ENCODE measurements around the gene AIDA. TPM values are rescaled to one million over a fixed set of nuclear protein-coding genes. Genes with fewer than 3 reads are reported as not detected.

Gene AIDA
- total RNA-seq, 1 experiment from 2014 or later = 73.1 TPM

GRCh38 chr1:222644636-222644980, 67.7 kb downstream of the AIDA start:
- CTCF ChIA-PET = interaction anchor here (1.4 kb wide), 1 partner anchor 10 kb away, joined by 7 read pairs; no protein-coding TSS in a partner anchor
- POLR2A ChIA-PET = no interaction called here
- in situ Hi-C loops (cut with HindIII; ENCODE audit: low pct_unique_long_range_greater_than_20kb, low sequenced_read_pairs) = no loop called here

GRCh38 chr1:222643938-222644635, 68.2 kb downstream of the AIDA start:
- Histone ChIP-seq H3K4me1 (ENCODE audit: control insufficient read depth, insufficient read depth, low read length) (peaks cover 20% of the 10 kb centered on the region; the same call in 1 of the 2 replicates), H3K27me3 (ENCODE audit: control insufficient read depth, insufficient read depth, low read length) (no peaks in the 10 kb centered on the region), H3K27ac (ENCODE audit: low read length) (peak overlapping the region; percentile 99), H3K36me3 (ENCODE audit: control insufficient read depth, insufficient read depth, low read length) (peaks cover 21% of the 10 kb centered on the region), H3K9me3 (ENCODE audit: control insufficient read depth, insufficient read depth, low read depth, low read length) (no peaks in the 10 kb centered on the region; the same call in 1 of the 2 replicates), H3K4me3 (ENCODE audit: low read depth in 2 of 2, low read length in 2 of 2) (peak overlapping the region; percentile 94 to 98)
- peak; percentile 68 for TF ChIP-seq SIN3A (IDR thresholded peaks at IDR 0.05; ENCODE audit: borderline replicate concordance, insufficient read depth, low read depth, low read length)
- TF ChIP-seq TCF7L2 (IDR thresholded peaks at IDR 0.05; ENCODE audit: low read depth, low read length) = peak; percentile 100
- TF ChIP-seq REST (IDR thresholded peaks at IDR 0.05; ENCODE audit: insufficient read depth in 1 of 2, low read depth in 2 of 2, low read length in 1 of 2) = no peak
- TF ChIP-seq CTCF (IDR thresholded peaks at IDR 0.05) = no peak
- TF ChIP-seq POLR2AphosphoS5 (IDR thresholded peaks at IDR 0.05; ENCODE audit: low read depth, low read length) = peak; percentile 88
- intact Hi-C loops (cut with micrococcal nuclease; ENCODE audit: unreplicated experiment) (loop anchor here (2.0 kb wide), 1 partner anchor 51 kb away; no protein-coding TSS in a partner anchor), in situ Hi-C loops (cut with HindIII; ENCODE audit: low pct_unique_long_range_greater_than_20kb, low sequenced_read_pairs) (no loop called here)
- ATAC-seq (peak; percentile 99), DNase-seq (ENCODE audit: low read depth, low spot score) (peak; percentile 95)
- ChIA-PET CTCF (interaction anchor here (1.4 kb wide), 1 partner anchor 10 kb away, joined by 7 read pairs; no protein-coding TSS in a partner anchor), POLR2A (no interaction called here)
- no TSS peak for BruUV-seq (replicated peaks)

More at GRCh38 chr1:222644636-222644980, 67.7 kb downstream of the AIDA start:
- intact Hi-C loops (cut with micrococcal nuclease; ENCODE audit: unreplicated experiment) = no loop called here
- TF ChIP-seq REST (IDR thresholded peaks at IDR 0.05; ENCODE audit: insufficient read depth in 1 of 2, low read depth in 2 of 2, low read length in 1 of 2) = no peak
- TF ChIP-seq CTCF (IDR thresholded peaks at IDR 0.05) = no peak
- no peak for TF ChIP-seq TCF7L2 (IDR thresholded peaks at IDR 0.05; ENCODE audit: low read depth, low read length)
- TF ChIP-seq POLR2AphosphoS5 (IDR thresholded peaks at IDR 0.05; ENCODE audit: low read depth, low read length) = no peak
- TF ChIP-seq SIN3A (IDR thresholded peaks at IDR 0.05; ENCODE audit: borderline replicate concordance, insufficient read depth, low read depth, low read length) = no peak
- Histone ChIP-seq H3K9me3 (ENCODE audit: control insufficient read depth, insufficient read depth, low read depth, low read length) (no peaks in the 10 kb centered on the region; the same call in 1 of the 2 replicates), H3K27me3 (ENCODE audit: control insufficient read depth, insufficient read depth, low read length) (no peaks in the 10 kb centered on the region), H3K4me1 (ENCODE audit: control insufficient read depth, insufficient read depth, low read length) (peaks cover 20% of the 10 kb centered on the region; the same call in 1 of the 2 replicates), H3K27ac (ENCODE audit: low read length) (peak overlapping the region; percentile 99), H3K4me3 (ENCODE audit: low read depth in 2 of 2, low read length in 2 of 2) (peak overlapping the region; percentile 94 to 98), H3K36me3 (ENCODE audit: control insufficient read depth, insufficient read depth, low read length) (peaks cover 21% of the 10 kb centered on the region)
- no peak for ATAC-seq
- DNase-seq (ENCODE audit: low read depth, low spot score) = no peak
- BruUV-seq (replicated peaks) = TSS peak; percentile 58

All from Panc1 (cell line).